Measurements from ENCODE around the gene ZHX3.

Gene ZHX3

DNA sequence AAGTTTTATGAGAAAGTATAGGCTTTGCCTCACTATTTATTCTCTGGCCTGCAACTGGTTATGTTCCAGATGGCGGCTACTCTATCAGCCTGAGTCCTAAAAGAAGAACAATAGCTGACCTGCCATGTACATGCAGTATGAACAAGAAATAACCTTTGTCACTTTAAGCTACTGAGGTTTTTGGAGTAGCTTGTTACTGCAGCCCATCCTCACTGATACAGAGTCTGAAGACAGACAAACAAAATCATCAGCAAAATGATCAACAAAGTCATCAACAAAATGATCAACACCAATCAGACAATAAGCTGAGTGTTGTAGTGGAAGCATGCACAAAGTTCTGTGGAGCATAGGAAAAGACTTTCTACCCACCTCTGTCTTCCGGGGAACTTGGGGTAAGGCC is 97.7 kb downstream of the ZHX3 start:
- Mint-ChIP-seq H3K36me3 (ENCODE audit: low read depth) (no peaks in the 10 kb centered on the region), H3K27ac (no peak overlapping the region), H3K4me3 (no peak overlapping the region), H3K9me3 (no peaks in the 10 kb centered on the region), H3K4me1 (ENCODE audit: low read depth) (peaks cover 2% of the 10 kb centered on the region), H3K27me3 (ENCODE audit: low read depth) (no peaks in the 10 kb centered on the region)
- no peak for DNase-seq (ENCODE audit: low spot score)

DNA sequence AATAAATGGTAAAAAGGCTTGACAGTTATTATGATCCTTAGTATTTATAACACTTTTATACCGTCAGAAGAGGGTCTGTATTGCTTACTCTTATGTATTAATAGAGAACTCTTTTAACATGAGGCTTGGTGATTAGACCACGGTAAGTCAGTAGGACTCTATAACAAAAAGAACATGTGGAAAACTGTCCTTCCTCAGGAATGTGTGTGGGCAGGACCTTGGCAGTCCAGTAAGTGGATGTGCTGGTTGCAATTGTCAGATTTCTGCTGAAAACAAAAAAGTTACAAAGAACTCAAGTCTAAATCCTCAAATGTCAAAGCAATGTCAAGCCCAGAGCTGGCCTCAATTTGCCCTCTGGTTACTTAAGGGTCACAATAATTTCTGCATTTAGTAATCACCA is 99.1 kb downstream of the ZHX3 start:
- H3K27ac Mint-ChIP-seq = no peak overlapping the region
- peaks cover 2% of the 10 kb centered on the region for H3K4me1 Mint-ChIP-seq (ENCODE audit: low read depth)
- H3K9me3 Mint-ChIP-seq = no peaks in the 10 kb centered on the region
- no peaks in the 10 kb centered on the region for H3K36me3 Mint-ChIP-seq (ENCODE audit: low read depth)
- H3K27me3 Mint-ChIP-seq (ENCODE audit: low read depth) = no peaks in the 10 kb centered on the region
- DNase-seq (ENCODE audit: low spot score) = no peak
- H3K4me3 Mint-ChIP-seq = no peak overlapping the region

DNA sequence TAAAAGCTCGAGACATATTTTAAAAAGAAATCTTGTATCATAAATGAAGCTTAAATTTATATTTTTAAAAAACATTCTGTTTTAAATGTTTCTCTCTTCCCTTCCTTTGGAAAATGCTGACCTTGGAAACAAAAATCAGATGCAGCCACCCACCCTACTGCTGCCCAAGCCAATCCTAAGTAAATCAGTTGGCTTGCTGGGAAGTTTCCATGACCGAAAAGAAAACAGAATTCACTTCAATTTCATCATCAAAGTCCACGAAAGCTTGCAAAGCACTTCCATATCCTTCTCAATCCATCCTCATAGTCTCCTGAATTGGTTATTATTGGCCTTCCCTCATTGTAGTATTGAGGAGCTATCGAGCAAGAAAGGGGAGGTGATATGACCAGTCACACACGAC is 100.1 kb downstream of the ZHX3 start:
- Mint-ChIP-seq H3K36me3 (ENCODE audit: low read depth) (no peaks in the 10 kb centered on the region), H3K27me3 (ENCODE audit: low read depth) (no peaks in the 10 kb centered on the region), H3K9me3 (no peaks in the 10 kb centered on the region), H3K4me3 (no peak overlapping the region), H3K27ac (no peak overlapping the region), H3K4me1 (ENCODE audit: low read depth) (no peaks in the 10 kb centered on the region)
- DNase-seq (ENCODE audit: low spot score) = no peak

DNA sequence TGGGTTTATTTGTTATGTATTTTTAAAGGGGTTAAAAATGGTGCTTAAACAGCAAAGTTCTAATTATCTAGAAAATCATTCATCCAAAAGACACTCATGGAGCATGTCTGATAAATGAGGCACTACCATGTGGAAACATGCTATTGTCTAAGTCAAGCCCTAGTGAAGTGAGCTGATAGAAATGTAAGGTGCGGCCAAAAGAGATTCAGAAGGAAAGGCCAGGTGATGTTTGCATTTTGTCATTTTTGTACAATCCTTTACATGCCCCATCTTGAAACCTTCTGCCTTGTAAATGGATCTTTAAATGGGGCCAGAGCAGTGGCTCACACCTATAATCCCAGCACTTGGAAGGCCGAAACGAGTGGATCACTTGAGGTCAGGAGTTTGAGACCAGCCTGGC is 102.9 kb downstream of the ZHX3 start:
- Mint-ChIP-seq H3K27me3 (ENCODE audit: low read depth) (no peaks in the 10 kb centered on the region), H3K36me3 (ENCODE audit: low read depth) (no peaks in the 10 kb centered on the region), H3K27ac (no peak overlapping the region), H3K9me3 (no peaks in the 10 kb centered on the region), H3K4me3 (no peak overlapping the region), H3K4me1 (ENCODE audit: low read depth) (no peaks in the 10 kb centered on the region)
- no peak for DNase-seq (ENCODE audit: low spot score)

DNA sequence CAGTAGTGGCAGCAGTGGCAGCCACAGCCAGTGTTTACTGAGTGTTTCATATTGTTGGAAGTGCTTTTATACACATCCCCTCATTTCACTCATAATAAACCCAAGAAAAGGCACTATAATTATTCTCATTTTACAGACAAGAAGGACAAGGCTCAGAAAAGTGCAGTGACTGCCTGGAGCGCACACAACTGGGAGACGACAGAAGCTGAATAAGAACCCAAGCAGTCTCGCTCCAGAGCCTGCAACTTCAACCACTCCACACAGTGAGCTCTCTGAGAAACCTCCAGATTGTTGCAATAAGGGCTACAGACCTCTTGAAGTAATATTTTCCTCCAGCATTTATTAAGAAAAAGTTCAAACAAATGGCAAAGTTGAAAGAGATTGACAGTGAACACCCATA is 103.3 kb downstream of the ZHX3 start:
- H3K4me1 Mint-ChIP-seq (ENCODE audit: low read depth) = no peaks in the 10 kb centered on the region
- H3K27me3 Mint-ChIP-seq (ENCODE audit: low read depth) = peaks cover 1% of the 10 kb centered on the region
- no peak overlapping the region for H3K27ac Mint-ChIP-seq
- H3K4me3 Mint-ChIP-seq = no peak overlapping the region
- no peaks in the 10 kb centered on the region for H3K36me3 Mint-ChIP-seq (ENCODE audit: low read depth)
- no peaks in the 10 kb centered on the region for H3K9me3 Mint-ChIP-seq
- no peak for DNase-seq (ENCODE audit: low spot score)

DNA sequence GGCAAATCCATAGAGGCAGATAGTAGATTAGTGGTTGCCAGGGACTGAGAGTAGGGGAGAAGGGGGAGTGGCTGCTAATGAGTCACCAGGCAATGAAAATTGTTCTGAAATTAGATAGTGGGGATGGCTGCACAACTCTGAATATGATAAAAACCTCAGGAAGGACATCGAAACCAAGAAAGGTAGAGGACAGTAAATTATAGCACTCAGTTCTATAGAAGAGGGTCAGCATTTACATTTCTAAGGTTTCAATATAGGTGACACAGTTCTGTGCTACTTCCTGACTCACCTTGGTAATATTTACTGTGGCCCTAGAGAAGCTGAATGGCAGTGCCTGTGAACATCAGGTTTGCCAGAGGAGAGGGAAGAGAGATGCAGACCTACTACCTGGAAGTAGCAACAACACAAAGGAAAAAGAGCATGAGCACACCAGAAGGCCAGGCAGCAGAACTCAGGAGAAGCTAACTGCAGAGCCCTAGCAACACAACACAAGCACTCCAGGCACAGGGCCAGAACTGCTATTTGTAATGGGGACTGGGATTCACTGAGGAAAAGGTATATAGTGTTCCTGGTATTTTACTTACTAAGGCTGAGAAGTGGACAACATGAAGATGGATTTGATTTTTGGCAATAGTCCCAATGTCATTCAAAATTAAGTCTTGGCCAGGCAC is 104.2 kb downstream of the ZHX3 start:
- H3K27ac Mint-ChIP-seq = no peak overlapping the region
- no peaks in the 10 kb centered on the region for H3K4me1 Mint-ChIP-seq (ENCODE audit: low read depth)
- H3K36me3 Mint-ChIP-seq (ENCODE audit: low read depth) = no peaks in the 10 kb centered on the region
- H3K4me3 Mint-ChIP-seq = no peak overlapping the region
- H3K27me3 Mint-ChIP-seq (ENCODE audit: low read depth) = peaks cover 2% of the 10 kb centered on the region
- no peaks in the 10 kb centered on the region for H3K9me3 Mint-ChIP-seq
- no peak for DNase-seq (ENCODE audit: low spot score)

DNA sequence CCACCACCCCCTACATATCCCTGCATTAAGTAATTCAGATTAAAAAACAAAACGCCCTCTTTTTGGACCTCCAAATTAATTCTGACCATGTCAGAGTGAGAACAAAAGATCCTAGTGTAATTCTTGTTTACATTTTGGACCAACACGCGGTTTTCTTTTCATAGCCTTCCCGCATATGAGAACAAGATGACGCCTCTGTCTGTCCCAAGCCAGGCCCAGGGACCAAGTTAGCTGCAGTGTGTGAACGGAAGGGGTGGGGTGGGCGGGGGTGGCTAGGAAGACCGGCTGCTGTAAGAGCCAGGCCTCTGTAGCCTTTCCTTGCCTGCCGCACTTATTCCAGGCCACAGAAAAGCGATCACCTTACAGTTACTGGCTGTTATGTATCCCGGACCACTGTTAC is 112.2 kb downstream of the ZHX3 start:
- no peak for DNase-seq (ENCODE audit: low spot score)
- Mint-ChIP-seq H3K4me1 (ENCODE audit: low read depth) (no peaks in the 10 kb centered on the region), H3K9me3 (no peaks in the 10 kb centered on the region), H3K27ac (no peak overlapping the region), H3K27me3 (ENCODE audit: low read depth) (peaks cover 7% of the 10 kb centered on the region), H3K36me3 (ENCODE audit: low read depth) (peaks cover 6% of the 10 kb centered on the region), H3K4me3 (no peak overlapping the region)

DNA sequence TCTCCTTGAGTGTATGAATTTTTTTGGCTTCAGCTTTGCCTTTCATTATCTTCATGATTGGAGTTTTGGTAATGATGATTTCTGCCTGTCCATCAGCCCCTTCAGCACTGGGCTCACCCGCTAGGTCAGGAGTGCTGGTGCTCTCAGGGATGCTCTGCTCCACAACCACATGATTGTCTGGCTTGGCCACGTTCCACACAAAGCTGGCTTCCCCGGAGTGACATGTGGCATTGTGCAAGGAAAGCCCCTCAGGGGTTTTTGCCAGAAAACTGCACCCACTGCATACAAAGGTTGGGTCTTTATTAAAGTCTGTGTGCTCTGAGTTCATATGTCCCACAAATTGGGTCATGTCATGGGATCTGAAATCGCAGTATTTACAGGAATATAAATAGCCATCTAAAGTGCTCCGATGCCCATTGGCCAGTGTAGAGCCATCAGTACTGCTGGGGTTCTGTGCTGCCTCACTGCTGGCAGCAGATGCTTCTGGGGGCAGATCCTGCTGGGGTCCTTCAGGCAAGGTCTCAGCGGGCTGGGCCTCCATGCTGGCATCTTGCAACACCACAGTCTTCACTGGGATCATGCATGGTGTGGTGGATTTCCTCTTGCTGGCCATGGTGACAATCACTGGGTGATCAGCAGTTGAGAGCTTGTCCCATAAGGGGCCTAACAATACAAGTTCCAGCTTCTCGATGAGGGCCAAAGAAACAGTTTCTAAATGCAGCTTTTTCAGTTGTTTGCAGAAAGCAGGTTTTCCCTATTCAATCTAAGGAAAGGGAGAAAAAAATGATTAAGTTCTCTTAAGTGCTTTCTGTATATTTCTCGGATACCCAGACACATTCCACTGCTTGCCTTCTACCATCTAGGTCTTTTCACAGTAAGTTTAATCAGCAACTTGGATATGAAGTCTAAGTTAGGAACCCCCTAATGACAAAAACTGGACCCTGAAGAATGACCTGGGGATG is 112.9 kb downstream of the ZHX3 start:
- H3K9me3 Mint-ChIP-seq = peaks cover 4% of the 10 kb centered on the region
- DNase-seq (ENCODE audit: low spot score) = no peak
- H3K27me3 Mint-ChIP-seq (ENCODE audit: low read depth) = peaks cover 7% of the 10 kb centered on the region
- H3K4me1 Mint-ChIP-seq (ENCODE audit: low read depth) = no peaks in the 10 kb centered on the region
- H3K36me3 Mint-ChIP-seq (ENCODE audit: low read depth) = peaks cover 9% of the 10 kb centered on the region
- no peak overlapping the region for H3K4me3 Mint-ChIP-seq
- H3K27ac Mint-ChIP-seq = no peak overlapping the region

DNA sequence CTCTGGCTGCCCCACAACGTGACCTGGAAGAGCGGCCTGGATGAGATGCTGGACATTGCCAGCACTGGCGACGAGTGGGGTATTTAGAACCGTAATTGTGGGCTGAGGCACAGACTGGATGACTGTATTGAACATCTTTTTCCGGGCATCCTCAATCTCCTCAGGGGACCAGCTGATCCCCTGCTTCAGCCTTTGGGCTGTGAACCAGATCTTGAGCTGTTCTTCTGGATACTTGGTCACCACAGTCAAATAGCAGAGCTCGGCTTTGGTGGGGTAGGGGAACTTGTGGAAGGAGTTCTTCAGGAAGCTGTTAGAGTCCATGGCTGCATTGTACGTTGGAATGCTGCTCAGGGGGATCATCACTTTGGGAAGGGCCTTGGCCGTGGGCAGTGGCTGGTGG is 113.9 kb downstream of the ZHX3 start:
- no peak overlapping the region for H3K27ac Mint-ChIP-seq
- peaks cover 4% of the 10 kb centered on the region for H3K27me3 Mint-ChIP-seq (ENCODE audit: low read depth)
- no peak overlapping the region for H3K4me3 Mint-ChIP-seq
- no peaks in the 10 kb centered on the region for H3K4me1 Mint-ChIP-seq (ENCODE audit: low read depth)
- H3K9me3 Mint-ChIP-seq = peaks cover 12% of the 10 kb centered on the region
- peaks cover 16% of the 10 kb centered on the region for H3K36me3 Mint-ChIP-seq (ENCODE audit: low read depth)
- DNase-seq (ENCODE audit: low spot score) = no peak

DNA sequence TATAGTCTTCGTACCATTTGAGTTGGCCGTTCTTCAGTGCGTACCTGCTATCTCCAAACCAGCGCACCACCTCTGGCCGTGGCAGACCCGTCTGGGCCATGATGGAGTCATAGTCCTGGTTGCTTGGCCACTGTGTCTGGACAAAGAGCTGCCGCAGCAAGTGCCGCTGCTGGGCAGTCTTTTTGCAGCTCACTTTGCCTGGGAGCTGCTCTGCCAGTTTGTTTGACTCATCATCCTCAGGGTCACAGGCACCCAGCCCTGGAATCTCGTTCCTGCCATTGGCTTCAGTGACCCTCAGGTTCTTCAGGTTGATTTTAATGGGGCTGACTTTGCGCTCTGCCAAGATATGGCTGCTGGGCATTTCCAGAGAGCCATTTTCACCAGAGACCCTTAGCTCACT is 115.1 kb downstream of the ZHX3 start:
- no peaks in the 10 kb centered on the region for H3K4me1 Mint-ChIP-seq (ENCODE audit: low read depth)
- no peak overlapping the region for H3K4me3 Mint-ChIP-seq
- H3K36me3 Mint-ChIP-seq (ENCODE audit: low read depth) = peaks cover 19% of the 10 kb centered on the region
- peaks cover 4% of the 10 kb centered on the region for H3K27me3 Mint-ChIP-seq (ENCODE audit: low read depth)
- no peak overlapping the region for H3K27ac Mint-ChIP-seq
- peaks cover 17% of the 10 kb centered on the region for H3K9me3 Mint-ChIP-seq
- DNase-seq (ENCODE audit: low spot score) = no peak

DNA sequence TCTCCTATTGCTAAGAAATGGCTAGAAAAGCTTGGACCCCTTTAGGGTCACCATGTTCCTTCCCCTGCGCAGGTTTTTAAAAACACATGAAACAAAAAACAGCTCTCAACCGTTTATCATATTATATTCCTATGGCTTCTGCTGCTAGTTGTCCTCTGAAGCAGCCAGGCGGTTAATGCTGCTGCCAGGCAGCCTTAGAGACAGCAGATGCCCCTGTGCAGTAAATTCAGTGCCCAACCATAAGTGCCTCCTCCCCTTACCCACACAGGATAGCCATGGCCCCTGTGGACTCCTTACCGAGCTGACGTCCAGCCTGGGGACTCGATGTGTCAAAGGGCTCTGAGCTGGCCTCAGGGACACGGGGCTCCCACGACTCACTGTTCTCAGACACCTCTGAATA is 115.8 kb downstream of the ZHX3 start:
- H3K4me1 Mint-ChIP-seq (ENCODE audit: low read depth) = no peaks in the 10 kb centered on the region
- peaks cover 3% of the 10 kb centered on the region for H3K27me3 Mint-ChIP-seq (ENCODE audit: low read depth)
- H3K9me3 Mint-ChIP-seq = peaks cover 17% of the 10 kb centered on the region
- H3K36me3 Mint-ChIP-seq (ENCODE audit: low read depth) = peaks cover 21% of the 10 kb centered on the region
- no peak for DNase-seq (ENCODE audit: low spot score)
- no peak overlapping the region for H3K4me3 Mint-ChIP-seq
- H3K27ac Mint-ChIP-seq = no peak overlapping the region

DNA sequence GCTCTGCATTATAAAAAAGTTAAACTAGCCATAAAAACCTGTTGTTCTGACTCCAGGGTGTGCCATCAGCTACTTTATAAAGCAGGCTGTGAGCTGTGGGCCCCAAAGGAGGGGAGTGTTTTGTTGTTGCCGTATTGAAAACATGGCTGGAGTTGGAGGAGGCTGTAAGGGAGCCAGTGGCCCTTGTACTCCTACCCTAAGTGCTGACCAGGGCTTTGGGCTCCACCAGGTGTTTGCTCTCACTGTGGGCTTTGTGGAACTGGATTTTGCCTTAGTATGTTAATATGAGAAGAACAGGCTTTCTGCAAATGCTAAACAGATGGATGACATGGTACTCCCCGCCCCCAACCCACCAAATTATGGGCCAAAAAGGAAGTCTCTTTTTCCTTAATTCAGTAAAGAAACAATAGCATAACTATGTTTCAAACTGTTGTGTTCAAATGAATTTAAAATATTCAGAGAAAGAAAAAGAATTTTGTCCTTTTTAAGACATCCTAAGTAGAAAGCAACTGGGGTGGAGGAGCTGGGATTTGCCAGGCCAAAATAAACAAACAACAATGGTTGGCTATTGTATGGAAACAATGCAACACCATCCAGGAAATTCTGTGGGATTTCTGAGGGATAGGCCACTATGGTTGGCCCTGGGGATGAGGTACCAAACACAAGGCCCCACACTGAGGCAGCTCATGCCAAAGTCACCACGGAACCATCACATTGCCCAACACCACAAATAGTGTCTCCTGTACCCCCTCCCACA is 116.9 kb downstream of the ZHX3 start:
- no peak for DNase-seq (ENCODE audit: low spot score)
- H3K4me1 Mint-ChIP-seq (ENCODE audit: low read depth) = peaks cover 3% of the 10 kb centered on the region
- no peak overlapping the region for H3K27ac Mint-ChIP-seq
- H3K9me3 Mint-ChIP-seq = peaks cover 17% of the 10 kb centered on the region
- H3K36me3 Mint-ChIP-seq (ENCODE audit: low read depth) = peaks cover 22% of the 10 kb centered on the region
- H3K27me3 Mint-ChIP-seq (ENCODE audit: low read depth) = no peaks in the 10 kb centered on the region
- no peak overlapping the region for H3K4me3 Mint-ChIP-seq

DNA sequence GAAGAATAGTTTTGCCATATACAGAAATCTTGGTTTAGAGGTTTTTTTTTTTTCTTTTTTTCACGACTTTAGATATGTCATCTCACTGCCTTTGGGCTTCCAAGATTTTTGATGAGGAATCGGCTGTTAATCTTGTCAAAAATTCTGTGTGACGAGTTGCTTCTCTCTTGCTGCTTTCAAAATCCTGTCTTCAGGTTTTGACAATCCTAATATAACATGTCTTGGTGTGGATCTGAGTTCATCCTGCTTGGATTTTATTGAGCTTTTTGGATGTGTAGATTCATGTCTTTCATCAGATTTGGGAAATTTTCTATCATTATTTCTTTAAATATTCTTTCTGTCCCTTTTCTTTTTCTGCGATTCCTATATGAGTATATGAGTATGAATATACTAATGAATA is 119.1 kb downstream of the ZHX3 start:
- peaks cover 24% of the 10 kb centered on the region for H3K36me3 Mint-ChIP-seq (ENCODE audit: low read depth)
- peaks cover 9% of the 10 kb centered on the region for H3K4me1 Mint-ChIP-seq (ENCODE audit: low read depth)
- H3K27me3 Mint-ChIP-seq (ENCODE audit: low read depth) = no peaks in the 10 kb centered on the region
- H3K9me3 Mint-ChIP-seq = peaks cover 19% of the 10 kb centered on the region
- no peak for DNase-seq (ENCODE audit: low spot score)
- H3K27ac Mint-ChIP-seq = no peak overlapping the region
- H3K4me3 Mint-ChIP-seq = no peak overlapping the region

DNA sequence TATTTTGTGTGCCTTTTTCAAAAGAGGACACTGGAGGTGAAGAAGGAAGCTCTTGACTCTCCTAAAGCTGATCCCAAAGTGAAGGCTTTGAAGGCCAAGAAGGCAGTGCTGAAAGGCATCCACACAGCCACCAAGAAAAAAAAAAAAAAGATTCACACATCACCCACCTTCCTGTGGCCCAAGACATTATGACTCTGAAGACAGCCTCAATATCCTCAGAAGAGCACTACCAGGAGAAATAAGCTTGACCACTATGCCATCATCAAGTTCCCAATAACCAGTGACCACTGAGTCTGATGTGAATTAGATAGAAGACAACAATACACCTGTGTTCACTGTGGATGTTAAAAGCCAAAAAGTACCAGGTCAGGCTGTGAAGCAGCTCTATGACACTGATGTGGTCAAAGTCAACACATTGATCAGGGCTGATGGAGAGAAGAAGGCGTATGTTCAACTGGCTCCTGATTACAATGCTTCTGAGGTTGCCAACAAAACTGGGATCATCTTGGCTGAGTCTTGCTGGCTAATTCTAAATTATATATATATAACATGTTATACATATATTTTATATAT is 120.8 kb downstream of the ZHX3 start:
- DNase-seq (ENCODE audit: low spot score) = no peak
- Mint-ChIP-seq H3K4me3 (no peak overlapping the region), H3K4me1 (ENCODE audit: low read depth) (peaks cover 9% of the 10 kb centered on the region), H3K9me3 (peaks cover 26% of the 10 kb centered on the region), H3K27ac (no peak overlapping the region), H3K36me3 (ENCODE audit: low read depth) (peaks cover 21% of the 10 kb centered on the region), H3K27me3 (ENCODE audit: low read depth) (no peaks in the 10 kb centered on the region)

All from T-helper 2 cell treated with Interferon-gamma antibody and Interleukin-4, amounts not matched to agents 5 μg/mL and 100 μg/mL, for 36 hours (primary cell).